Measurements from ENCODE around the gene PPARD.
"Not testable (repeated sequence)": the region's sequence is repeated elsewhere in the genome, so short reads cannot be mapped to it uniquely, and the experiment has no call there.

The PPARD gene

GRCh38 chr6:35305117-35305516 lies 37.2 kb upstream of the PPARD start:
- Histone ChIP-seq H2AFZ (ENCODE audit: low read depth) (no peak overlapping the region), H3K27me3 (ENCODE audit: insufficient read depth, low read depth) (no peaks in the 10 kb centered on the region), H3K4me2 (peak overlapping the region; percentile 95; the same call in 1 of the 2 replicates), H3K36me3 (ENCODE audit: insufficient read depth) (no peaks in the 10 kb centered on the region), H3K27ac (peak overlapping the region; percentile 92; the same call in 1 of the 2 replicates), H3K79me2 (ENCODE audit: insufficient read depth, low read depth) (peaks cover 35% of the 10 kb centered on the region; the same call in 1 of the 2 replicates), H4K20me1 (ENCODE audit: insufficient read depth) (no peaks in the 10 kb centered on the region), H3K4me1 (ENCODE audit: low read depth, poor library complexity, severe bottlenecking) (peaks cover 58% of the 10 kb centered on the region), H3K9ac (no peak overlapping the region), H3K4me3 (IDR thresholded peaks at IDR 0.05; ENCODE audit: insufficient read depth, low read depth, low read length) (no peak overlapping the region)
- TF ChIP-seq, protein P1, sequence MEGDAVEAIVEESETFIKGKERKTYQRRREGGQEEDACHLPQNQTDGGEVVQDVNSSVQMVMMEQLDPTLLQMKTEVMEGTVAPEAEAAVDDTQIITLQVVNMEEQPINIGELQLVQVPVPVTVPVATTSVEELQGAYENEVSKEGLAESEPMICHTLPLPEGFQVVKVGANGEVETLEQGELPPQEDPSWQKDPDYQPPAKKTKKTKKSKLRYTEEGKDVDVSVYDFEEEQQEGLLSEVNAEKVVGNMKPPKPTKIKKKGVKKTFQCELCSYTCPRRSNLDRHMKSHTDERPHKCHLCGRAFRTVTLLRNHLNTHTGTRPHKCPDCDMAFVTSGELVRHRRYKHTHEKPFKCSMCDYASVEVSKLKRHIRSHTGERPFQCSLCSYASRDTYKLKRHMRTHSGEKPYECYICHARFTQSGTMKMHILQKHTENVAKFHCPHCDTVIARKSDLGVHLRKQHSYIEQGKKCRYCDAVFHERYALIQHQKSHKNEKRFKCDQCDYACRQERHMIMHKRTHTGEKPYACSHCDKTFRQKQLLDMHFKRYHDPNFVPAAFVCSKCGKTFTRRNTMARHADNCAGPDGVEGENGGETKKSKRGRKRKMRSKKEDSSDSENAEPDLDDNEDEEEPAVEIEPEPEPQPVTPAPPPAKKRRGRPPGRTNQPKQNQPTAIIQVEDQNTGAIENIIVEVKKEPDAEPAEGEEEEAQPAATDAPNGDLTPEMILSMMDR (conservative IDR thresholded peaks at IDR 0.05; ENCODE audit: low read depth, low read length) = no peak

GRCh38 chr6:35307138-35307537 lies 35.2 kb upstream of the PPARD start:
- not testable (repeated sequence) for H3K4me3 ChIP-seq (IDR thresholded peaks at IDR 0.05; ENCODE audit: insufficient read depth, low read depth, low read length); H4K20me1 ChIP-seq (ENCODE audit: insufficient read depth); H3K36me3 ChIP-seq (ENCODE audit: insufficient read depth); H3K27me3 ChIP-seq (ENCODE audit: insufficient read depth, low read depth); H2AFZ ChIP-seq (ENCODE audit: low read depth); H3K4me2 ChIP-seq; H3K9ac ChIP-seq; H3K27ac ChIP-seq
- Histone ChIP-seq H3K4me1 (ENCODE audit: low read depth, poor library complexity, severe bottlenecking) (peaks cover 38% of the 10 kb centered on the region), H3K79me2 (ENCODE audit: insufficient read depth, low read depth) (peaks cover 22% of the 10 kb centered on the region; the same call in 1 of the 2 replicates)

DNA sequence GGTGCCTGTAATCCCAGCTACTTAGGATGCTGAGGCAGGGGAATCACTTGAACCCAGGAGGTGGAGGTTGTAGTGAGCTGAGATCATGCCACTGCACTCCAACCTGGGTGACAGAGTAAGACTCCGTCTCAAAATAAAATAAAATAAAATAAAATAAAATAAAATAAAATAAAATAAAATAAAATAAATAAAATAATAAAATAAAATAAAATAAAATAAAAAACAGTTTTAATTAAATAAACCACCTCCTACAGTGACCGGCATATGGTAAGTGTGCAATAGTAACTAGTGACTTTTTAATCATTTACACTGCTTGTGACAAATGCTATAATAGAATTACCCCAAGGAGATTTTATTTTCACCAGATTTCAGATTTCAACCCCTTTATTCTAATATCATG lies 33.8 kb upstream of the PPARD start:
- H3K4me3 ChIP-seq (IDR thresholded peaks at IDR 0.05; ENCODE audit: insufficient read depth, low read depth, low read length); H3K9ac ChIP-seq; H3K27me3 ChIP-seq (ENCODE audit: insufficient read depth, low read depth); H3K36me3 ChIP-seq (ENCODE audit: insufficient read depth); H2AFZ ChIP-seq (ENCODE audit: low read depth); H3K27ac ChIP-seq; H3K4me2 ChIP-seq; H4K20me1 ChIP-seq (ENCODE audit: insufficient read depth): not testable (repeated sequence)
- H3K4me1 ChIP-seq (ENCODE audit: low read depth, poor library complexity, severe bottlenecking) = peaks cover 25% of the 10 kb centered on the region
- H3K79me2 ChIP-seq (ENCODE audit: insufficient read depth, low read depth) = peaks cover 16% of the 10 kb centered on the region; the same call in 1 of the 2 replicates

GRCh38 chr6:35309611-35310264 lies 32.6 kb upstream of the PPARD start:
- TF ChIP-seq, protein P1 (conservative IDR thresholded peaks at IDR 0.05; ENCODE audit: low read depth, low read length) = no peak
- H3K4me3 ChIP-seq (IDR thresholded peaks at IDR 0.05; ENCODE audit: insufficient read depth, low read depth, low read length) = no peak overlapping the region
- no peak overlapping the region for H3K9ac ChIP-seq
- no peak overlapping the region for H3K27ac ChIP-seq
- H3K27me3 ChIP-seq (ENCODE audit: insufficient read depth, low read depth) = no peaks in the 10 kb centered on the region
- H3K79me2 ChIP-seq (ENCODE audit: insufficient read depth, low read depth) = peaks cover 5% of the 10 kb centered on the region; the same call in 1 of the 2 replicates
- no peaks in the 10 kb centered on the region for H4K20me1 ChIP-seq (ENCODE audit: insufficient read depth)
- no peaks in the 10 kb centered on the region for H3K36me3 ChIP-seq (ENCODE audit: insufficient read depth)
- H2AFZ ChIP-seq (ENCODE audit: low read depth) = no peak overlapping the region
- no peak overlapping the region for H3K4me2 ChIP-seq
- H3K4me1 ChIP-seq (ENCODE audit: low read depth, poor library complexity, severe bottlenecking) = peaks cover 13% of the 10 kb centered on the region

DNA sequence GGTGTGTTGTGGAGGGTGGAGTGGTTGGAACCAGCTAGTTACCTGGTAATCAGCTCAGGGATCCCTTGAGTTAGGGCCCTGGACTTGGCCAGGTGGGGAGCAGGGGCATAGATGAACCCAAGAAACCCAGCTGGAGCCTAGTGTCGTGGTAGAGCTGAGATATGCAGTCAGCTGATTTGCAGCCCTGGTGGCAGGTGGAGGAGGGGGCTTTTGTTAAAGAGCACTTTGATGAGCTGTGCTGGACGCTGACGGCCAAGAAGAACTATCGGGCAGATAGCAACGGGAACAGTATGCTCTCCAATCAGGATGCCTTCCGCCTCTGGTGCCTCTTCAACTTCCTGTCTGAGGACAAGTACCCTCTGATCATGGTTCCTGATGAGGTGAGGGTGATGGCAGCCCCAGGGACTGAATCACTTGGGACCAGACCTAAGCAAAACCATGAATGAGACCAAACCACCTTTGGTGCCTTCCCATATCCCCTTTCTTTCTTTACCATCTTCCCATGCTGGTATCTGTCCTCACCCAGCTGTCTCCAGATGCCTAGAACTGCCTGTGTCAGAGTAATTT lies 32.0 kb upstream of the PPARD start:
- Histone ChIP-seq H3K36me3 (ENCODE audit: insufficient read depth) (no peaks in the 10 kb centered on the region), H3K4me3 (IDR thresholded peaks at IDR 0.05; ENCODE audit: insufficient read depth, low read depth, low read length) (no peak overlapping the region), H3K27me3 (ENCODE audit: insufficient read depth, low read depth) (no peaks in the 10 kb centered on the region), H2AFZ (ENCODE audit: low read depth) (no peak overlapping the region), H3K79me2 (ENCODE audit: insufficient read depth, low read depth) (peaks cover 5% of the 10 kb centered on the region; the same call in 1 of the 2 replicates), H4K20me1 (ENCODE audit: insufficient read depth) (no peaks in the 10 kb centered on the region), H3K27ac (no peak overlapping the region), H3K4me1 (ENCODE audit: low read depth, poor library complexity, severe bottlenecking) (peaks cover 7% of the 10 kb centered on the region), H3K4me2 (no peak overlapping the region), H3K9ac (no peak overlapping the region)
- TF ChIP-seq, protein P1 (conservative IDR thresholded peaks at IDR 0.05; ENCODE audit: low read depth, low read length) = no peak

Data from KMS-11 (cell line).